Lower leg skin (tissue), 4 donors: ENCODE data around the gene CHMP5. TPM values are rescaled to one million over a fixed set of nuclear protein-coding genes. Genes with fewer than 3 reads are reported as not detected.

Source experiments
- DNase-seq, 2 donors: peaks; one replicate each; pipeline ENCODE4 v3.0.0-alpha.2; 2019; ENCODE audit warnings: low spot score in 2 of 2
- H3K4me3 ChIP-seq: fragments of 200-600 bp; sonication (generic); 2 replicates; pipeline ENCODE4 v1.5.1; 2017; ENCODE audit warnings: mild to moderate bottlenecking, low read depth; ENCODE audit not compliant: poor library complexity, severe bottlenecking
- POLR2A ChIP-seq, 2 donors: fragments of 450-650 bp; IDR thresholded peaks; one replicate each; pipeline ENCODE4 v1.6.1; 2016 to 2017; ENCODE audit warnings: antibody characterized with exemption in 2 of 2, mild to moderate bottlenecking in 1 of 2, moderate library complexity in 1 of 2
- WGBS, 2 donors: methylation state at CpG; one replicate each; pipeline ENCODE4 v1.1.5; 2018; 5-methylcytosine and 5-hydroxymethylcytosine counted together
- intact Hi-C: fragments of 100-400 bp; cut with DNase I; formaldehyde crosslinking; loops from one replicate; pipeline ENCODE4 v1.15.0; 2023; ENCODE audit warnings: low total_unique reads
- total RNA-seq, 4 donors: library from RNA; depleted of rRNA; stranded (reverse); fragments of >200 nt; gene quantifications; one replicate each; pipeline ENCODE4 v1.1.0, GENCODE V29; 2016
- TF ChIP-seq, protein P1 (sequence below), 3 donors: fragments of 450-650 bp; IDR thresholded peaks; one replicate each; pipeline ENCODE4 v1.5.1; 2016; ENCODE audit warnings: antibody characterized with exemption in 3 of 3, mild to moderate bottlenecking in 3 of 3, moderate library complexity in 2 of 3

Gene CHMP5
- total RNA-seq, 4 donors from 2014 or later: 55.3 to 81.5 (median 65.6) TPM

- intact Hi-C loops: loop anchor here (2.0 kb wide), 1 partner anchor 145 kb away; no protein-coding TSS in a partner anchor
Measured at GRCh38 chr9:33225319-33226147, 39.3 kb upstream of the CHMP5 start.

GRCh38 chr9:33227008-33227398 lies 37.8 kb upstream of the CHMP5 start:
- no peak overlapping the region for H3K4me3 ChIP-seq
- TF ChIP-seq POLR2A (IDR thresholded peaks at IDR 0.05): no peak
- TF ChIP-seq, protein P1, sequence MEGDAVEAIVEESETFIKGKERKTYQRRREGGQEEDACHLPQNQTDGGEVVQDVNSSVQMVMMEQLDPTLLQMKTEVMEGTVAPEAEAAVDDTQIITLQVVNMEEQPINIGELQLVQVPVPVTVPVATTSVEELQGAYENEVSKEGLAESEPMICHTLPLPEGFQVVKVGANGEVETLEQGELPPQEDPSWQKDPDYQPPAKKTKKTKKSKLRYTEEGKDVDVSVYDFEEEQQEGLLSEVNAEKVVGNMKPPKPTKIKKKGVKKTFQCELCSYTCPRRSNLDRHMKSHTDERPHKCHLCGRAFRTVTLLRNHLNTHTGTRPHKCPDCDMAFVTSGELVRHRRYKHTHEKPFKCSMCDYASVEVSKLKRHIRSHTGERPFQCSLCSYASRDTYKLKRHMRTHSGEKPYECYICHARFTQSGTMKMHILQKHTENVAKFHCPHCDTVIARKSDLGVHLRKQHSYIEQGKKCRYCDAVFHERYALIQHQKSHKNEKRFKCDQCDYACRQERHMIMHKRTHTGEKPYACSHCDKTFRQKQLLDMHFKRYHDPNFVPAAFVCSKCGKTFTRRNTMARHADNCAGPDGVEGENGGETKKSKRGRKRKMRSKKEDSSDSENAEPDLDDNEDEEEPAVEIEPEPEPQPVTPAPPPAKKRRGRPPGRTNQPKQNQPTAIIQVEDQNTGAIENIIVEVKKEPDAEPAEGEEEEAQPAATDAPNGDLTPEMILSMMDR (IDR thresholded peaks at IDR 0.05): no peak
- intact Hi-C loops: no loop called here
- WGBS, 2 donors: 74 to 79% methylated on average over 10 of the region's 10 CpGs
- DNase-seq: peak in 1 of 2 donors; percentile 84

More at GRCh38 chr9:33225319-33226147, 39.3 kb upstream of the CHMP5 start:
- 14 to 17% methylated on average over 6 of the region's 6 CpGs for WGBS, 2 donors
- no peak for TF ChIP-seq POLR2A (IDR thresholded peaks at IDR 0.05)
- TF ChIP-seq, protein P1 (IDR thresholded peaks at IDR 0.05): peak in 2 of 3 donors; percentile 30 to 79
- H3K4me3 ChIP-seq: no peak overlapping the region
- DNase-seq: peak in 1 of 2 donors; percentile 86

DNA sequence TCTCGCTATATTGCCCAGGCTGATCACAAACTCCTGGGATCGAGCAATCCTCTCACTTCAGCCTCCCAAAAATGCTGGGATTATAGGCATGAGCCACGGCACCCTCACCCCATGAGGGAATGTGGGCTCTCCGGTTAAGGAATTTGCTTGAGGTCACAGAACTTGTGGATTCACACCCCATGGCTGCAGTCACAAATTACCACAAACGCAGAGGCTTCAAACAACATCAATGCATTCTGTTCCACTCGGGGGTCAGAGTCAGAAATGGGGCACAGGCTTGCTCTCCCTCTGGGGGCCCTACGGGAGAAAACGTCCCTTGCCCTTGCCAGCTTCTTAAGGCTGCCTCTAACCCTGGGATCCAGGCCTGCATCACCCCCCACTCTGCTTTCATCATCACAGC lies 37.1 kb upstream of the CHMP5 start:
- H3K4me3 ChIP-seq: no peak overlapping the region
- DNase-seq: peak in 1 of 2 donors; percentile 66
- no peak for TF ChIP-seq POLR2A (IDR thresholded peaks at IDR 0.05)
- TF ChIP-seq, protein P1 (IDR thresholded peaks at IDR 0.05): no peak
- WGBS, 2 donors: 46 to 47% methylated on average over 8 of the region's 8 CpGs
- intact Hi-C loops: no loop called here

DNA sequence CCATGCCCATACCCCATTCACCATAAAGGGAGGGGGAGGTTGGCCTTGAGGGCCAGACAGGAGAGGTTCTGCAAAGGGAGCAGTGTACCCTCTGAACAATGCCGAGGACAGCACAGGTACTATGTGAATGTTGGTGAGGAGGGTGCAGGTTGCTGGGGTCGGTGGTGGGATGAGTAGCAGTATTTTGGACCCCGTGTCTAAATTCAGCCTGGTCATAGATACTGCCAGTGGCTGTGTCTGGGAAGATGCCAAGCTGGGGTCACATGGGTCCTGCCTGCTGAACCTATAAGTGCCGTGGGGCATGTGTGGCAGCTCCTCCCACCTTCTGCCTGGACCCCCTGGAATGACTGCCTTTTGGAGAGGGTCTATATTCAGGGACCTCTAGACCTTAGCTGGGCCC lies 36.2 kb upstream of the CHMP5 start:
- TF ChIP-seq, protein P1 (IDR thresholded peaks at IDR 0.05): no peak
- no peak for TF ChIP-seq POLR2A (IDR thresholded peaks at IDR 0.05)
- WGBS, 2 donors: 54 to 67% methylated on average over 4 of the region's 4 CpGs
- no peak for DNase-seq
- intact Hi-C loops: no loop called here
- no peak overlapping the region for H3K4me3 ChIP-seq

GRCh38 chr9:33229359-33230114 lies 35.3 kb upstream of the CHMP5 start:
- peak; percentile 85 to 93 for DNase-seq
- TF ChIP-seq, protein P1 (IDR thresholded peaks at IDR 0.05): no peak
- TF ChIP-seq POLR2A (IDR thresholded peaks at IDR 0.05): no peak
- intact Hi-C loops: no loop called here
- no peak overlapping the region for H3K4me3 ChIP-seq
- 53 to 55% methylated on average over 6 to 9 of the region's 9 CpGs for whole genome bisulfite sequencing, 2 donors
